Measurements from ENCODE around the gene PIAS2. TPM values are rescaled to one million over a fixed set of nuclear protein-coding genes. Genes with fewer than 3 reads are reported as not detected.
"Not testable (repeated sequence)": the region's sequence is repeated elsewhere in the genome, so short reads cannot be mapped to it uniquely, and the experiment has no call there.

Gene PIAS2, protein sequence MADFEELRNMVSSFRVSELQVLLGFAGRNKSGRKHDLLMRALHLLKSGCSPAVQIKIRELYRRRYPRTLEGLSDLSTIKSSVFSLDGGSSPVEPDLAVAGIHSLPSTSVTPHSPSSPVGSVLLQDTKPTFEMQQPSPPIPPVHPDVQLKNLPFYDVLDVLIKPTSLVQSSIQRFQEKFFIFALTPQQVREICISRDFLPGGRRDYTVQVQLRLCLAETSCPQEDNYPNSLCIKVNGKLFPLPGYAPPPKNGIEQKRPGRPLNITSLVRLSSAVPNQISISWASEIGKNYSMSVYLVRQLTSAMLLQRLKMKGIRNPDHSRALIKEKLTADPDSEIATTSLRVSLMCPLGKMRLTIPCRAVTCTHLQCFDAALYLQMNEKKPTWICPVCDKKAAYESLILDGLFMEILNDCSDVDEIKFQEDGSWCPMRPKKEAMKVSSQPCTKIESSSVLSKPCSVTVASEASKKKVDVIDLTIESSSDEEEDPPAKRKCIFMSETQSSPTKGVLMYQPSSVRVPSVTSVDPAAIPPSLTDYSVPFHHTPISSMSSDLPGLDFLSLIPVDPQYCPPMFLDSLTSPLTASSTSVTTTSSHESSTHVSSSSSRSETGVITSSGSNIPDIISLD
- total RNA-seq = 15.9 TPM

GRCh38 chr18:46917108-46917802, at the start of gene PIAS2, which contains the start of gene KATNAL2:
Gene PIAS2 (minus strand): TSS chr18:46917507. CDS start chr18:46917345, 162 bp downstream.
Gene KATNAL2 (plus strand): TSS chr18:46917602. CDS start chr18:46946873, 29,271 bp downstream.
- DNase-seq (ENCODE audit: low read depth in 2 of 3, low spot score in 2 of 3) = peak; percentile 59 to 85 (median 83)

GRCh38 chr18:46966266-46966665, 49.0 kb upstream of the PIAS2 start:
- DNase-seq (ENCODE audit: low read depth in 2 of 3, low spot score in 2 of 3) = not testable (repeated sequence)

DNA sequence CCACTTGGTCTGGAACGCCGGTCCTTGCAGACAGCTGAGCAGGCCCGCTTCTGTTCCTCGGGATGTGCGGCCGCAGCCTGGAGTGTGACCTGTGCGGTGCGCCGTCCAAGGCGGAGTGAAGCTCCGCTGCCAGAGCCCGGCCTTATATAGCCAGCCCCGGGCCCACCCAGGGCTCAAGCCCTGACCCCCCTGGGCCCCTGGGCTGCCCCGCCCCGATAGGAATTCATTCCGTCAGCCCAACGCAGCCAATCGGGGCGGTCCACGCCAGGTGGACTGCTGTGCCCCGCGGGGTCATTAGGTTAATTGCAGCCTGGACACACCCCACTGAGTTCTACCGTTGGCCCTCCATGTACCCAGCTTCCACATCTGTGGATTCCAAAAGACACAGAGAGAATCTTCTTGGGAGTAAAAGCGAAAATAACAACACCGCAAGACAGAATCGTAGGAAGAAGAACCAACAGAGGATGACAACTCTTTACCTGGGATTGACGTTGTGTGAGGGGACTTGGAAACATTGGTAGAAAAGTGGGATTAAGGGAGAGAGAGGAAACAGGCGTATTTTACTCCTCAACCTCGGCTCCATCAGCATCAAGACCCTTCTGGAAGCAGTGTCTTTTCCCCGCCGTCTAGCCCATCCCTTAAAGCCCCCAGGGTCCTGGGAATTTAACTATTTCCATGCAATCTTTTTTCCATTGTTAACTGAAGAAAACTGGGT, 47.4 kb upstream of the PIAS2 start:
- DNase-seq (ENCODE audit: low read depth in 2 of 3, low spot score in 2 of 3) = not testable (repeated sequence)

DNA sequence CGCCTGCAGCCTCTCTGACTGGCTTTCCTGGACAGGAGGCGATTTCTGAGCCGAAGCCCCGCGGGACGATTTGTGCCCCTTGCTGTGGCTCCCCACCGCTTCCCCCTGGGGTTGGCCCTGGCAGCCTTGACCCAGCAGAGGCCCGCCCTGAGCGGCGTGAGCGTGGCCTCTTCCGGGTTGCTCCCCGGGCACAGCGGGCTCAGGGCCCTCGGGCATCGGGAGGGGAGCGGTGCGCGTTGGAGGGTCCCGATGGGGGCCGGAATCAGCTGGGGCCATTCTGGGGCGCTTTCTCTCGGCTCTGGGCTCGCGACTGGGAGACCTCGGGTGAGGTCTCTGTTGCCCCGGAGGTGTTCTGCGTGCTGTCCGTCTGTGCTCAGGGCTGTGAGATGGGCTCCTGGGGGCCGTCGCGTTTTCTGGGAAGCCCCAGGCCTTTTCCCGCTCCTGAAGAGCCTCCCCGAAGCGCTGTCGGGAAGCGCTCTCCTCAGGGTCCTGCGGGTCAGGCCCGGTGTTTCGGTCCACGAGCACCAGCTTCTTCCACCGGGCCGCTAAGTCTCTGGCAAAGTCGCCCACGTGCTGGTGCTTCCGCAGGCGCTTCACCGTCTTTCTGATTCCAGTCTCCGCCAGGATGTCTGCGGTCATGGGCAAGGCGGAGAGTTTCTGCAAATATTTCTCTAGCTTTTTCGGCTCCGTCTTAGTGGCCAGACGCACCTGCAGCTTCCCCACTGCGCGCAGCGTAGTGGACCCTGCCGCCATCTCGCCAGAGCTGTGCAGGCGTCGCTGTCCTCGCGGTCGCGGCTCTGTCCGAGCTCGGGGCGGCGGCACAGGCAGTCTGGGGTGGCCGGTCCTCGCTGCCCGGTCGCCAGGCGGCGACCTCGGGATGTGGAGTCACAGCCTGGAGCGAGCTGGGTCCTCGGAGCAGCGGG, 46.6 kb upstream of the PIAS2 start:
- not testable (repeated sequence) for DNase-seq (ENCODE audit: low read depth in 2 of 3, low spot score in 2 of 3)

DNA sequence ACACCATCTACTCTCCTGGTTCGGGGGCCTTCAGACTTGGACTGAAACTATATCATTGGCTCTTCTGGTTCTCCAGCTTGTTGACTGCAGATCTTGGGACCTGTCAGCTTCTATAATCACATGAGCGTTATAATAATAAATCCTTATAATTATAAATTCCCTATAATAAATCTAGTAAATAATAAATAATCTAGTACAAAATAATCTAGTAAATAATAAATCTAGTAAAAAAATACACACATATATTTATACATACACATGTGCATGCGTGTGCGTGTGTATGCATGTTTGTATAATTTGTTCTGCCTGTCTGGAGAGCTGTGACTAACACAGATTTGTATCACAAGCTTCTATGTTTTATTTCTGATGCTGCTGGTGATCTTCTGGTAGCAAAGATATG, 40.9 kb upstream of the PIAS2 start:
- no peak for DNase-seq (ENCODE audit: low read depth in 2 of 3, low spot score in 2 of 3)

- no peak for DNase-seq (ENCODE audit: low read depth in 2 of 3, low spot score in 2 of 3)
Observed at GRCh38 chr18:46953195-46953594, 35.9 kb upstream of the PIAS2 start.

- peak in 1 of 3 donors; percentile 42 for DNase-seq (ENCODE audit: low read depth in 2 of 3, low spot score in 2 of 3)
Observed at GRCh38 chr18:46950064-46950656, 32.9 kb upstream of the PIAS2 start.

GRCh38 chr18:46946656-46947282, 29.5 kb upstream of the PIAS2 start:
- DNase-seq (ENCODE audit: low read depth in 2 of 3, low spot score in 2 of 3) = peak in 2 of 3 donors; percentile 67 to 80

GRCh38 chr18:46942646-46943045, 25.3 kb upstream of the PIAS2 start:
- DNase-seq (ENCODE audit: low read depth in 2 of 3, low spot score in 2 of 3) = no peak

DNA sequence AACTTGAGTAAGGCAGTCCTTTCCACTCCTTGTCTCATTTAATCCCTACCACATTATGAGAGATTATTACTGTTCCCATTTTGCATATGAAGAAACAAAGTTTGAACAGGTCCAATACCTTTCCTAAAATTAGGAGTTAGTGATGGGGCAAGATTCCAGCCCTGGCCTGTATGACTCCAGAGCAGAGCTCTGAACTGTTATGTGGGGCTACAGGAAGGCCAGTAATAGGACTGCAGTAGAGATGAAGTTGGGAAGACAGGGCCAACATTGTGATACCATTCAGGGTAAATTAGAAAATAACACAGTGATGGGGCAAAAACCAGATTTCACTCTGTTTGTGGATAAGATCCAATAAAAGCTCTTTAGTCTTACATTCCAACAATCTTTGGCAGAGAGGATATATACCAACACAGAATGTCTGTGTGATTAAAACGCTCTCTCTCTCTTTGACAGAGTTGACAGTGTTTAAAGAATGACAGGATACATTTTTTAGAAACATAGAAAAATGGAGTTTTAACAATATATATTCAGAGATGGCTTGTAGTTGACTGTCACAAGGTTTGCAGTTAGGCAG, 22.8 kb upstream of the PIAS2 start:
- DNase-seq (ENCODE audit: low read depth in 2 of 3, low spot score in 2 of 3) = no peak

DNA sequence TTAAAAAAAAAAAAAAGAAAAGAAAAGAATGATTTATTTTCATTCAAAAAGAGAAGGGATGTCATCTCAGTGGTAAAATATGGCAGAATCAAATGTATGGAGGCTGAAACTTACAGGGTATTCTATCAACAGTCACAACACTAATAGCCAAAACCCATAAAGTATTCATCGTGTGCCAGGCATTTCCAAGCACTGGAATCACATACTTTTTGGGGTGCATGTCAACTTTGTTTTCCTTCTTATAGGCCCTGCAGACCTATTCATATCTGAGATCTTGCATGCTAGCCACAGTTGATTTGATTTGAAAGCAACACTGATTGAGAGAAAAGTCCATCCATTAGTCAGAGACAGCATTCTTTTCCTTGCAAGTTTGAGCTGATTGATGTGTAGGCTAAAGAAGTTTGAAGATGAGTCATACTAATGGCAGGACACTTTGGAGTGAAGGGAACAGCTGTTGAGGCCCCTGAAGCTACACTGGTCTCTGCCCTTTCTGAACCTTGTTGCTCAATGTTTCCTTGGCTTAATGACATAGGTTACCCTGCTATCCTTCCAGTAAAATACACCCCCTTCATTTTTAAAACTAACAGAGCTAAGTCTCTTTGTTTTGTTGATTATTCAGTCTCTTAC, 22.1 kb upstream of the PIAS2 start:
- DNase-seq (ENCODE audit: low read depth in 2 of 3, low spot score in 2 of 3) = no peak

DNA sequence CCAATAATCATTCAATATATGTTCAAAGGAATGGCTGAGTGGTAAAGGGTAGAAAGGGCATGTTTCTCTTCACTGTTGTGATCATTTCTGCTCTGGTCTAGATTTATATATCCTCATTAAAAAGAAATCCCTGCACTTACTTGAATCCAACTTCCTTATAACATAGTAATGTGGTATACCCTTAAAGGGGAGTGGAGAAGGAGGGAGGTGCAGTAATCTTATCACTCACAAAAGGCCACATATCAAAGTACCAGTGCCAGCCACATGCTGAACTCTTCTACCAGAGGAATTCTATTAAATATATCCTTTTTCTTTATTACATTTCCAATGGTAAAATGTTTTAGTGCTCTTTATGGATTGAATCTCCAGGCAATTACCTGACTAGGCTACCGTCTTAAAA, 3.3 kb upstream of the PIAS2 start:
- DNase-seq (ENCODE audit: low read depth in 2 of 3, low spot score in 2 of 3) = no peak

- no peak for DNase-seq (ENCODE audit: low read depth in 2 of 3, low spot score in 2 of 3)
Observed at GRCh38 chr18:46920067-46920466, 2.8 kb upstream of the PIAS2 start.

DNA sequence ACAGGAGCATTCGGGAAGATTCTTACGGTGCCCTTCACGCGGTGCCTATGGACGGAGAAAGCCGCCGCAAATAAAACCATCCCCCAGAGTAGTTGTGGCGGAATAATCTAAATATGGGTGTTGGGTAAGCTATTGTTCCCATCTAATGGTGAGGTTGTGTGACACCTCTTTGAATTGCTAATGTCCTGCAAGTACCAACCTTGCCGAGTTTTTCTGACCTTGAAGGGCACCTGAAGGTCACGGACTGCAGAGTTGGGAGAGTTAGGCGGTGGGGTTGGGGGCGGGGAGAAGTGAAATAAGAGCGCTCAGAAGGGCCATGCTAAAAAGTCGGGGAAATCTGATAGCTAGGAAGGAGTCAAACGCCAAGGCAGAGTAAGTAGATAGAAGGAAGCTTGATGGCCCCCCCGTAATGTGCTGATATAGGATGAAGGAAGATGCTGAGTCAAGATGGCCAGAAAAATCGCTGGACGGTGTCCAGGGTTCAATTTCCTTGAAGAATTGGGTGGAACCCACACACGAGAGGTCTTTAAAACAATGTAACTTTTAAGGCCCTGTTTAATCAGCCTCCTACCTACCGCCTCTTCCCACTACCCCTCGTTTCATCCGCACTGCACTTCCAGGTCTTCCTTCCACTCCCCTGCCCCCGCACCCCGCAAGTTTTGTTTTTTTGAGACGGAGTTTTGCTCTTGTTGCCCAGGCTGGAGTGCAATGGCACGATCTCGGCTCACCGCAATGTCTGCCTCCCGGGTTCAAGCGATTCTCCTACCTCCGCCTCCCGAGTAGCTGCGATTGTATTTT, 695 bp upstream of the PIAS2 start:
- peak in 1 of 3 donors; percentile 18 for DNase-seq (ENCODE audit: low read depth in 2 of 3, low spot score in 2 of 3)

GRCh38 chr18:46916551-46917107, 678 bp downstream of the PIAS2 start:
- peak in 2 of 3 donors; percentile 26 to 56 for DNase-seq (ENCODE audit: low read depth in 2 of 3, low spot score in 2 of 3)

GRCh38 chr18:46915800-46916550, 1.3 kb downstream of the PIAS2 start:
- DNase-seq (ENCODE audit: low read depth in 2 of 3, low spot score in 2 of 3) = no peak
